Skin of body (tissue), 2 donors: ENCODE results near the gene M6PR. TPM values are rescaled to one million over a fixed set of nuclear protein-coding genes. Genes with fewer than 3 reads are reported as not detected.
"Not testable (repeated sequence)": the region's sequence is repeated elsewhere in the genome, so short reads cannot be mapped to it uniquely, and the experiment has no call there.

Source experiments
- DNase-seq: peaks from one replicate; lab custom pipeline; 2025; lab: John Stamatoyannopoulos, UW
- total RNA-seq: library from RNA; depleted of rRNA; stranded (reverse); fragments of >200 nt; gene quantifications from one replicate; pipeline ENCODE4 v1.2.3, GENCODE V29; 2014

M6PR gene
- total RNA-seq, 1 donor from 2014 or later: 95.6 TPM

- no peak for DNase-seq
Measured at GRCh38 chr12:8912914-8913313, 36.5 kb downstream of the M6PR start.

GRCh38 chr12:8911606-8912268, 37.7 kb downstream of the M6PR start:
- DNase-seq: no peak

GRCh38 chr12:8909752-8910151, 39.7 kb downstream of the M6PR start:
- DNase-seq: no peak

- DNase-seq: no peak
Measured at GRCh38 chr12:8907513-8907912, 41.9 kb downstream of the M6PR start.

GRCh38 chr12:8906266-8907180, 42.9 kb downstream of the M6PR start:
- DNase-seq: no peak

- no peak for DNase-seq
Measured at GRCh38 chr12:8905546-8905945, 43.9 kb downstream of the M6PR start.

GRCh38 chr12:8904665-8905064, 44.8 kb downstream of the M6PR start:
- DNase-seq: no peak

GRCh38 chr12:8903646-8904045, 45.8 kb downstream of the M6PR start:
- no peak for DNase-seq

- DNase-seq: not testable (repeated sequence)
Measured at GRCh38 chr12:8902703-8903102, 46.7 kb downstream of the M6PR start.

- DNase-seq: no peak
Measured at GRCh38 chr12:8899830-8900229, 49.6 kb downstream of the M6PR start.

GRCh38 chr12:8897081-8897480, 52.4 kb downstream of the M6PR start:
- no peak for DNase-seq

GRCh38 chr12:8894986-8895385, 54.5 kb downstream of the M6PR start:
- no peak for DNase-seq

GRCh38 chr12:8894378-8894777, 55.1 kb downstream of the M6PR start:
- no peak for DNase-seq

GRCh38 chr12:8891976-8892375, 57.5 kb downstream of the M6PR start:
- no peak for DNase-seq

Other genes starting within 250 kb of the M6PR start
- gene A2ML1, start 127.0 kb downstream of the M6PR start, total RNA-seq: 46.5 TPM
- gene PHC1, start 35.1 kb downstream of the M6PR start, total RNA-seq: 20.9 TPM
- gene KLRG1, start 39.9 kb upstream of the M6PR start, total RNA-seq: 1.6 TPM
- 150 TPM for gene A2M, start 166.3 kb upstream of the M6PR start, total RNA-seq